GM13977 (cell line): ENCODE data around the gene TEPSIN.

Experiments
- DNase-seq: peaks from one replicate; pipeline ENCODE4 v3.0.0; 2012; ENCODE audit warnings: low spot score
- CTCF ChIP-seq: IDR thresholded peaks from 2 replicates; pipeline ENCODE4 v1.5.1; 2012; ENCODE audit warnings: mild to moderate bottlenecking, control low read depth; ENCODE audit not compliant: insufficient read depth; ENCODE audit errors: extremely low read depth, missing control alignments
- in situ Hi-C: fragments of 300-500 bp; cut with MboI; formaldehyde crosslinking; loops from one replicate; pipeline ENCODE4 v1.12.0; 2022; ENCODE audit warnings: low sequenced_read_pairs, low pct_unique_long_range_greater_than_20kb, mixed read lengths, inconsistent platforms; ENCODE audit not compliant: unreplicated experiment

The TEPSIN gene

GRCh38 chr17:81184555-81184954 lies 54.3 kb downstream of the TEPSIN start:
- in situ Hi-C loops: no loop called here
- TF ChIP-seq CTCF: no peak
- no peak for DNase-seq

- TF ChIP-seq CTCF: no peak
- in situ Hi-C loops: no loop called here
- no peak for DNase-seq
These were observed 55.0 kb downstream of the TEPSIN start for GRCh38 chr17:81183807-81184206.

GRCh38 chr17:81183316-81183715 lies 55.5 kb downstream of the TEPSIN start:
- in situ Hi-C loops: no loop called here

GRCh38 chr17:81182596-81182995 lies 56.3 kb downstream of the TEPSIN start:
- in situ Hi-C loops: no loop called here
- TF ChIP-seq CTCF: no peak
- DNase-seq: no peak

More at GRCh38 chr17:81183316-81183715, 55.5 kb downstream of the TEPSIN start:
- no peak for TF ChIP-seq CTCF
- DNase-seq: no peak

GRCh38 chr17:81181811-81182185 lies 57.1 kb downstream of the TEPSIN start:
- in situ Hi-C loops: no loop called here
- no peak for DNase-seq
- no peak for TF ChIP-seq CTCF

- in situ Hi-C loops: no loop called here
- no peak for DNase-seq
- TF ChIP-seq CTCF: no peak
These were observed 57.7 kb downstream of the TEPSIN start for GRCh38 chr17:81180836-81181810.
